Panc1 (cell line): ENCODE measurements around the gene ZBTB8OS. TPM values are rescaled to one million over a fixed set of nuclear protein-coding genes. Genes with fewer than 3 reads are reported as not detected.

ENCODE experiments used
- ATAC-seq: fragments of 200-7000 bp; cut with Tn5 transposase; 2 replicates; pipeline ENCODE4 v1.9.1; 2020; ENCODE audit warnings: mild to moderate bottlenecking, moderate library complexity
- BruUV-seq: library from RNA; stranded (reverse); fragments of 400-500 nt; replicated peaks from 2 replicates; lab custom pipeline; 2021; lab: Mats Ljungman, UMichigan
- CTCF ChIA-PET: fragments of 300-600 bp; sonication (Branson Sonifier 250); formaldehyde crosslinking; loops from one replicate; lab custom pipeline; 2022; ENCODE audit warnings: antibody characterized with exemption; lab: Charles Lee
- POLR2A ChIA-PET: fragments of 300-600 bp; sonication (Branson Sonifier 250); formaldehyde crosslinking; loops from one replicate; lab custom pipeline; 2022; ENCODE audit warnings: antibody characterized with exemption; lab: Charles Lee
- DNase-seq: peaks from one replicate; pipeline ENCODE4 v3.0.0-alpha.2; 2010; ENCODE audit warnings: low read depth, low spot score
- H3K27ac ChIP-seq: 2 replicates; pipeline ENCODE4 v1.5.1; 2011; ENCODE audit warnings: mild to moderate bottlenecking, low read length, inconsistent platforms
- H3K27me3 ChIP-seq: fragments of 200-500 bp; sonication (Bioruptor generic); 2 replicates; pipeline ENCODE4 v1.6.0; 2014; ENCODE audit warnings: low read length, inconsistent platforms; ENCODE audit not compliant: control insufficient read depth, insufficient read depth
- H3K36me3 ChIP-seq: fragments of 200-500 bp; sonication (Bioruptor generic); 2 replicates; pipeline ENCODE4 v1.5.1; 2014; ENCODE audit warnings: inconsistent platforms, mild to moderate bottlenecking, low read length, moderate library complexity; ENCODE audit not compliant: control insufficient read depth, insufficient read depth
- H3K4me1 ChIP-seq: 2 replicates; pipeline ENCODE4 v1.5.1; 2011; ENCODE audit warnings: inconsistent platforms, mild to moderate bottlenecking, low read length, moderate library complexity; ENCODE audit not compliant: control insufficient read depth, insufficient read depth
- H3K4me3 ChIP-seq, 2 experiments: 2 replicates each; pipeline ENCODE4 v1.5.1; 2011 to 2012; ENCODE audit warnings: low read depth in 2 of 2, low read length in 2 of 2, mild to moderate bottlenecking in 2 of 2, inconsistent platforms in 1 of 2, moderate library complexity in 1 of 2
- H3K9me3 ChIP-seq: fragments of 200-500 bp; sonication (Bioruptor generic); 2 replicates; pipeline ENCODE4 v1.5.1; 2014; ENCODE audit warnings: low read depth, mild to moderate bottlenecking, inconsistent platforms, low read length, moderate library complexity; ENCODE audit not compliant: control insufficient read depth, insufficient read depth
- POLR2AphosphoS5 ChIP-seq: IDR thresholded peaks from 2 replicates; pipeline ENCODE4 v1.6.1; 2012; ENCODE audit warnings: mild to moderate bottlenecking, low read depth, low read length, moderate library complexity
- SIN3A ChIP-seq: IDR thresholded peaks from 2 replicates; pipeline ENCODE4 v1.6.1; 2012; ENCODE audit warnings: low read depth, mild to moderate bottlenecking, low read length, moderate library complexity, borderline replicate concordance; ENCODE audit not compliant: insufficient read depth
- TCF7L2 ChIP-seq: IDR thresholded peaks from 2 replicates; pipeline ENCODE4 v1.6.1; 2011; ENCODE audit warnings: mild to moderate bottlenecking, low read depth, low read length, inconsistent platforms
- in situ Hi-C: cut with HindIII; loops from 2 replicates; pipeline ENCODE4 v1.10.0; 2016; ENCODE audit warnings: low sequenced_read_pairs, low pct_unique_long_range_greater_than_20kb
- intact Hi-C: fragments of 100-400 bp; cut with micrococcal nuclease; formaldehyde crosslinking; loops from one replicate; pipeline ENCODE4 v1.10.0; 2022; ENCODE audit not compliant: unreplicated experiment
- total RNA-seq: library from RNA; stranded (reverse); gene quantifications from one replicate; pipeline ENCODE4 v1.2.1, GENCODE V29; 2021; ENCODE audit not compliant: unreplicated experiment
- TF ChIP-seq, protein P1 (sequence below): fragments of 450-650 bp; IDR thresholded peaks from 2 replicates; pipeline ENCODE4 v1.5.1; 2017; ENCODE audit warnings: mild to moderate bottlenecking
- TF ChIP-seq, protein P2 (sequence below), 2 experiments: IDR thresholded peaks; 2 replicates each; pipeline ENCODE4 v1.6.1; 2011 to 2012; ENCODE audit warnings: low read depth in 2 of 2, control low read depth in 1 of 2, low read length in 1 of 2, mild to moderate bottlenecking in 1 of 2, moderate library complexity in 1 of 2; ENCODE audit not compliant: insufficient read depth in 1 of 2

The ZBTB8OS gene
- total RNA-seq, 1 experiment from 2014 or later, result 78.9 TPM

- ChIA-PET CTCF (no interaction called here), POLR2A (no interaction called here)
- H3K36me3 ChIP-seq, result peaks cover 27% of the 10 kb centered on the region
- ATAC-seq (no peak), DNase-seq (no peak)
- H3K27ac ChIP-seq, result no peak overlapping the region
- no peaks in the 10 kb centered on the region for H3K4me1 ChIP-seq
- in situ Hi-C loops (no loop called here), intact Hi-C loops (no loop called here)
- BruUV-seq, result no TSS peak
- no peak overlapping the region for H3K4me3 ChIP-seq
- H3K27me3 ChIP-seq, result no peaks in the 10 kb centered on the region
- TF ChIP-seq, protein P1, sequence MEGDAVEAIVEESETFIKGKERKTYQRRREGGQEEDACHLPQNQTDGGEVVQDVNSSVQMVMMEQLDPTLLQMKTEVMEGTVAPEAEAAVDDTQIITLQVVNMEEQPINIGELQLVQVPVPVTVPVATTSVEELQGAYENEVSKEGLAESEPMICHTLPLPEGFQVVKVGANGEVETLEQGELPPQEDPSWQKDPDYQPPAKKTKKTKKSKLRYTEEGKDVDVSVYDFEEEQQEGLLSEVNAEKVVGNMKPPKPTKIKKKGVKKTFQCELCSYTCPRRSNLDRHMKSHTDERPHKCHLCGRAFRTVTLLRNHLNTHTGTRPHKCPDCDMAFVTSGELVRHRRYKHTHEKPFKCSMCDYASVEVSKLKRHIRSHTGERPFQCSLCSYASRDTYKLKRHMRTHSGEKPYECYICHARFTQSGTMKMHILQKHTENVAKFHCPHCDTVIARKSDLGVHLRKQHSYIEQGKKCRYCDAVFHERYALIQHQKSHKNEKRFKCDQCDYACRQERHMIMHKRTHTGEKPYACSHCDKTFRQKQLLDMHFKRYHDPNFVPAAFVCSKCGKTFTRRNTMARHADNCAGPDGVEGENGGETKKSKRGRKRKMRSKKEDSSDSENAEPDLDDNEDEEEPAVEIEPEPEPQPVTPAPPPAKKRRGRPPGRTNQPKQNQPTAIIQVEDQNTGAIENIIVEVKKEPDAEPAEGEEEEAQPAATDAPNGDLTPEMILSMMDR, result no peak
- no peak for TF ChIP-seq SIN3A
- TF ChIP-seq, protein P2, sequence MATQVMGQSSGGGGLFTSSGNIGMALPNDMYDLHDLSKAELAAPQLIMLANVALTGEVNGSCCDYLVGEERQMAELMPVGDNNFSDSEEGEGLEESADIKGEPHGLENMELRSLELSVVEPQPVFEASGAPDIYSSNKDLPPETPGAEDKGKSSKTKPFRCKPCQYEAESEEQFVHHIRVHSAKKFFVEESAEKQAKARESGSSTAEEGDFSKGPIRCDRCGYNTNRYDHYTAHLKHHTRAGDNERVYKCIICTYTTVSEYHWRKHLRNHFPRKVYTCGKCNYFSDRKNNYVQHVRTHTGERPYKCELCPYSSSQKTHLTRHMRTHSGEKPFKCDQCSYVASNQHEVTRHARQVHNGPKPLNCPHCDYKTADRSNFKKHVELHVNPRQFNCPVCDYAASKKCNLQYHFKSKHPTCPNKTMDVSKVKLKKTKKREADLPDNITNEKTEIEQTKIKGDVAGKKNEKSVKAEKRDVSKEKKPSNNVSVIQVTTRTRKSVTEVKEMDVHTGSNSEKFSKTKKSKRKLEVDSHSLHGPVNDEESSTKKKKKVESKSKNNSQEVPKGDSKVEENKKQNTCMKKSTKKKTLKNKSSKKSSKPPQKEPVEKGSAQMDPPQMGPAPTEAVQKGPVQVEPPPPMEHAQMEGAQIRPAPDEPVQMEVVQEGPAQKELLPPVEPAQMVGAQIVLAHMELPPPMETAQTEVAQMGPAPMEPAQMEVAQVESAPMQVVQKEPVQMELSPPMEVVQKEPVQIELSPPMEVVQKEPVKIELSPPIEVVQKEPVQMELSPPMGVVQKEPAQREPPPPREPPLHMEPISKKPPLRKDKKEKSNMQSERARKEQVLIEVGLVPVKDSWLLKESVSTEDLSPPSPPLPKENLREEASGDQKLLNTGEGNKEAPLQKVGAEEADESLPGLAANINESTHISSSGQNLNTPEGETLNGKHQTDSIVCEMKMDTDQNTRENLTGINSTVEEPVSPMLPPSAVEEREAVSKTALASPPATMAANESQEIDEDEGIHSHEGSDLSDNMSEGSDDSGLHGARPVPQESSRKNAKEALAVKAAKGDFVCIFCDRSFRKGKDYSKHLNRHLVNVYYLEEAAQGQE (IDR thresholded peaks at IDR 0.05; ENCODE audit: insufficient read depth in 1 of 2, low read depth in 2 of 2, low read length in 1 of 2), result no peak
- TF ChIP-seq TCF7L2, result no peak
- no peak for TF ChIP-seq POLR2AphosphoS5
- H3K9me3 ChIP-seq, result no peaks in the 10 kb centered on the region
These were observed 36.0 kb upstream of the ZBTB8OS start for GRCh38 chr1:32686387-32686786.

DNA sequence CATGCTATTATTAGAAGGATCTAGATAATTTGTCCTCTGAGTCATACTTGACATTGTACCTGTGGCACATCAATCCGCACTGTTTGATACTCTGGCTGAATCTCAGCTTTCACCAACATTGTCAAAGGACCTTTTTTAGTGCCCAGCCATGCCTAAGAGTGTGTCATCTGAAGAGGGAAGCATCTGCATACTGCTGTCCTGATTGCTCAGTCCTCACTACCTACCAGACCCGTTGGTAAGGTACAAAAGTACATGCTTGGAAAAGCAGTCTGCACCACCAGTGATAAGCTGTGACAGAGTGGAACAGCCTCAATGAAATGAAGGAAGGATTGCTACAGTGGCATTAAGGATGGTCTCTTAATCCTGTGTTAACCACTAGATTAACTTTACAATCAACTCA lies 35.1 kb upstream of the ZBTB8OS start:
- Histone ChIP-seq H3K4me1 (no peaks in the 10 kb centered on the region), H3K4me3 (no peak overlapping the region), H3K27me3 (no peaks in the 10 kb centered on the region), H3K36me3 (peaks cover 35% of the 10 kb centered on the region), H3K27ac (no peak overlapping the region), H3K9me3 (no peaks in the 10 kb centered on the region)
- ATAC-seq (0 out of 2 replicates have a peak, but pooled peaks have one; percentile 18), DNase-seq (no peak)
- ChIA-PET CTCF (no interaction called here), POLR2A (interaction anchor here (0.6 kb wide), 1 partner anchor 32 kb away, joined by 4 read pairs; no protein-coding TSS in a partner anchor)
- TF ChIP-seq SIN3A (no peak), POLR2AphosphoS5 (no peak), TCF7L2 (no peak)
- TF ChIP-seq, protein P2 (IDR thresholded peaks at IDR 0.05; ENCODE audit: insufficient read depth in 1 of 2, low read depth in 2 of 2, low read length in 1 of 2), result no peak
- TF ChIP-seq, protein P1, result no peak
- intact Hi-C loops, result no loop called here
- no TSS peak for BruUV-seq
- in situ Hi-C loops, result no loop called here
